Activated CD4-positive, alpha-beta T cell treated with anti-CD3 and anti-CD28 coated beads for 1 hour (primary cell): ENCODE data around the gene ICA1L.
"Not testable (repeated sequence)": the region's sequence is repeated elsewhere in the genome, so short reads cannot be mapped to it uniquely, and the experiment has no call there.

Experiments
- DNase-seq: peaks from one replicate; pipeline ENCODE4 v3.0.0-alpha.2; 2020

The ICA1L gene

GRCh38 chr2:202847693-202848524 lies 23.7 kb downstream of the ICA1L start:
- DNase-seq, result no peak

- no peak for DNase-seq
These were observed 26.9 kb downstream of the ICA1L start for GRCh38 chr2:202844656-202845055.

GRCh38 chr2:202842690-202843089 lies 28.9 kb downstream of the ICA1L start:
- no peak for DNase-seq

- DNase-seq, result no peak
These were observed 30.3 kb downstream of the ICA1L start for GRCh38 chr2:202841090-202841867.

GRCh38 chr2:202831242-202832220 lies 40.0 kb downstream of the ICA1L start:
- no peak for DNase-seq

GRCh38 chr2:202824901-202825300 lies 46.7 kb downstream of the ICA1L start:
- DNase-seq, result no peak

- DNase-seq, result no peak
These were observed 49.2 kb downstream of the ICA1L start for GRCh38 chr2:202822411-202822810.

GRCh38 chr2:202821206-202822160 lies 50.1 kb downstream of the ICA1L start:
- DNase-seq, result no peak

- no peak for DNase-seq
These were observed 53.2 kb downstream of the ICA1L start for GRCh38 chr2:202818321-202818720.

GRCh38 chr2:202817771-202818170 lies 53.8 kb downstream of the ICA1L start:
- DNase-seq, result no peak

GRCh38 chr2:202815548-202816360 lies 55.8 kb downstream of the ICA1L start:
- DNase-seq, result no peak

GRCh38 chr2:202814226-202814625 lies 57.3 kb downstream of the ICA1L start:
- DNase-seq, result no peak

GRCh38 chr2:202813387-202813786 lies 58.2 kb downstream of the ICA1L start:
- DNase-seq, result no peak

- DNase-seq, result no peak
These were observed 62.8 kb downstream of the ICA1L start for GRCh38 chr2:202808754-202809153.

GRCh38 chr2:202807431-202808138 lies 64.0 kb downstream of the ICA1L start:
- not testable (repeated sequence) for DNase-seq

- not testable (repeated sequence) for DNase-seq
These were observed 65.7 kb downstream of the ICA1L start for GRCh38 chr2:202805911-202806310.

GRCh38 chr2:202797944-202798343 lies 73.6 kb downstream of the ICA1L start:
- DNase-seq, result no peak

GRCh38 chr2:202790676-202791075 lies 80.9 kb downstream of the ICA1L start:
- no peak for DNase-seq

- no peak for DNase-seq
These were observed 84.7 kb downstream of the ICA1L start for GRCh38 chr2:202786842-202787241.

- no peak for DNase-seq
These were observed 88.5 kb downstream of the ICA1L start for GRCh38 chr2:202782940-202783558.
